Testis (tissue), 2 donors: ENCODE measurements around the gene POU6F2.

Source experiments
- POLR2A ChIP-seq: fragments of 450-650 bp; IDR thresholded peaks from one replicate; pipeline ENCODE4 v1.6.1; 2017; ENCODE audit warnings: antibody characterized with exemption, mild to moderate bottlenecking, moderate library complexity
- TF ChIP-seq, protein P1 (sequence below), 3 experiments: fragments of 450-650 bp in 2 of 3; fragments of 200-600 bp in 1 of 3; sonication (generic) in 1 of 3; IDR thresholded peaks; one replicate each; pipeline ENCODE4 v1.5.1; 2016 to 2019; ENCODE audit warnings: antibody characterized with exemption in 3 of 3, mild to moderate bottlenecking in 2 of 3, moderate library complexity in 1 of 3

DNA sequence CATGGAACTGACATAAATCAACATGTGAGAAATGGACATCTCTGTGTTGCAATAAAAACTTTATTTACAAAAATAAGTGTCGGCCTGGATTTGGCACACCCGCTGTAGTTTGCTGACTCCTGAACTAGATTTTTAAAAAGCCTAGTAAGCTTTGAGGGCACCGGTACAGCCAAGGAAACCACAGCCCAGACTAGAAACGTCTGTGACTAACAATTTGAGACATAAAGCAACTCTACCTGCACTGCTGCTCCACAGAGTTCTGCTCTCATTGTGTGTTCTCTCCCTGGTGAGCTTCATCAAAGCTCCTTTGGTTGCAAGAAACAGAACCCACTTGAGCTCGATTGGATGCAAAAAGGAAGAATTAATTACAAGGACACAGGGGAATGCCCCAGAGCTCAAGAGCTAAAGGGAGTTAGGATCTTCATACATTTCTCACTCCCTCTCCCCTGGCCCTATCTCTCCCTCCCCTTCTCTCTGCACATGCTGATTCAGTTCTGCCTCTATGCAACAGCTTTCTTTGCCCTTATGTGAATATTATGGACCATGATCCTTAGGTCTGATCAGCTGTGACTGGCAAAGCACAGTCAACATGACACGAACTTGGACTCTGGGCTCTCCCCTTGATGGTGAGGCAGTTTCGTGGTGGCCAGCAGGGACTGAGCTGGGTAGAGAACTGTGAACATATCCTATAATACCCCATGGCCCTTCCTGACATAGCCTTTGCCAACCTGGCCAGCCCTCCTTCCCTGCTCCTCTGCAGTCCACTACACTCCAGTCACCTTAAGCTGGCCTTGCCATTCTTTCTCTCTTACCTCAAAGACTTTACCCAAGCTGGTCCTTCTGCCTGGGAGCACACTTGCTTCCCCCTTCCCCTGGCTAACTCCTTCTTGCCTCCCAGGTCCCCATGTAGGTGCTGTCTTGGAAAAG lies 511.0 kb downstream of the POU6F2 start:
- TF ChIP-seq, protein P1, sequence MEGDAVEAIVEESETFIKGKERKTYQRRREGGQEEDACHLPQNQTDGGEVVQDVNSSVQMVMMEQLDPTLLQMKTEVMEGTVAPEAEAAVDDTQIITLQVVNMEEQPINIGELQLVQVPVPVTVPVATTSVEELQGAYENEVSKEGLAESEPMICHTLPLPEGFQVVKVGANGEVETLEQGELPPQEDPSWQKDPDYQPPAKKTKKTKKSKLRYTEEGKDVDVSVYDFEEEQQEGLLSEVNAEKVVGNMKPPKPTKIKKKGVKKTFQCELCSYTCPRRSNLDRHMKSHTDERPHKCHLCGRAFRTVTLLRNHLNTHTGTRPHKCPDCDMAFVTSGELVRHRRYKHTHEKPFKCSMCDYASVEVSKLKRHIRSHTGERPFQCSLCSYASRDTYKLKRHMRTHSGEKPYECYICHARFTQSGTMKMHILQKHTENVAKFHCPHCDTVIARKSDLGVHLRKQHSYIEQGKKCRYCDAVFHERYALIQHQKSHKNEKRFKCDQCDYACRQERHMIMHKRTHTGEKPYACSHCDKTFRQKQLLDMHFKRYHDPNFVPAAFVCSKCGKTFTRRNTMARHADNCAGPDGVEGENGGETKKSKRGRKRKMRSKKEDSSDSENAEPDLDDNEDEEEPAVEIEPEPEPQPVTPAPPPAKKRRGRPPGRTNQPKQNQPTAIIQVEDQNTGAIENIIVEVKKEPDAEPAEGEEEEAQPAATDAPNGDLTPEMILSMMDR (IDR thresholded peaks at IDR 0.05) = no peak
- TF ChIP-seq POLR2A = no peak
